Measurements from ENCODE around the gene AUTS2. TPM values are rescaled to one million over a fixed set of nuclear protein-coding genes. Genes with fewer than 3 reads are reported as not detected.

Gene AUTS2
- total and polyA plus RNA-seq, 4 donors: 4.9 to 24.4 (median 7.0) TPM

DNA sequence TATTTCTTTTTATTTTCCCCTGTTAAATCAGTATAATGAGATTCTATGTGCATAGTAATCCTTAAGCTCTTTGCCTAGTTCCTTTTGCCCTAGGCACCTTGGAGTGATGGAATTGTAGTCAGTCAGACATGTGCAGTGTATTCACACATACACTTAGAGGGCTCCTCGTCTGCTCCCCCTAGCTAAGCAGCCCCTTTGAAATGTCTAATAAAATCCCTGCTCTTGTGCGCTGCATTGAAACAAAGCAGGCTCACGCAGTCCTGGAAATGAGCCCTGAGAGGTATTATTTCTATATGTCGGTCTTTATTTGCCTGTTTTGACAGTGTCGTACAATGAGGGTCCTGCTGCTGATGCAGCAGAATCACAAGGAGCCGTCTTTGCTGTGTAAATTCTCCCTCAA lies 258.7 kb downstream of the AUTS2 start:
- H3K4me1 ChIP-seq (ENCODE audit: control insufficient read depth in 4 of 4, insufficient read depth in 4 of 4, low read length in 3 of 4): no peaks in the 10 kb centered on the region
- H3K4me3 ChIP-seq (ENCODE audit: low read depth in 1 of 3, low read length in 3 of 3): no peak overlapping the region
- H3K36me3 ChIP-seq (ENCODE audit: control insufficient read depth in 4 of 4, insufficient read depth in 3 of 4, low read depth in 1 of 4, low read length in 3 of 4): no peaks in the 10 kb centered on the region
- DNase-seq (ENCODE audit: low spot score): no peak
- H3K9me3 ChIP-seq (ENCODE audit: control insufficient read depth in 4 of 4, low read length in 3 of 4): no peaks in the 10 kb centered on the region
- H3K9ac ChIP-seq (ENCODE audit: low read depth in 1 of 2, low read length in 2 of 2): no peak overlapping the region
- peaks cover 0 to 4% (median 0%) of the 10 kb centered on the region in 4 donors for H3K27me3 ChIP-seq (ENCODE audit: control insufficient read depth in 4 of 4, insufficient read depth in 4 of 4, low read length in 3 of 4)
- TF ChIP-seq, protein P1, sequence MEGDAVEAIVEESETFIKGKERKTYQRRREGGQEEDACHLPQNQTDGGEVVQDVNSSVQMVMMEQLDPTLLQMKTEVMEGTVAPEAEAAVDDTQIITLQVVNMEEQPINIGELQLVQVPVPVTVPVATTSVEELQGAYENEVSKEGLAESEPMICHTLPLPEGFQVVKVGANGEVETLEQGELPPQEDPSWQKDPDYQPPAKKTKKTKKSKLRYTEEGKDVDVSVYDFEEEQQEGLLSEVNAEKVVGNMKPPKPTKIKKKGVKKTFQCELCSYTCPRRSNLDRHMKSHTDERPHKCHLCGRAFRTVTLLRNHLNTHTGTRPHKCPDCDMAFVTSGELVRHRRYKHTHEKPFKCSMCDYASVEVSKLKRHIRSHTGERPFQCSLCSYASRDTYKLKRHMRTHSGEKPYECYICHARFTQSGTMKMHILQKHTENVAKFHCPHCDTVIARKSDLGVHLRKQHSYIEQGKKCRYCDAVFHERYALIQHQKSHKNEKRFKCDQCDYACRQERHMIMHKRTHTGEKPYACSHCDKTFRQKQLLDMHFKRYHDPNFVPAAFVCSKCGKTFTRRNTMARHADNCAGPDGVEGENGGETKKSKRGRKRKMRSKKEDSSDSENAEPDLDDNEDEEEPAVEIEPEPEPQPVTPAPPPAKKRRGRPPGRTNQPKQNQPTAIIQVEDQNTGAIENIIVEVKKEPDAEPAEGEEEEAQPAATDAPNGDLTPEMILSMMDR (IDR thresholded peaks at IDR 0.05; ENCODE audit: low read depth, low read length, missing input control): no peak
- TF ChIP-seq, protein P2, sequence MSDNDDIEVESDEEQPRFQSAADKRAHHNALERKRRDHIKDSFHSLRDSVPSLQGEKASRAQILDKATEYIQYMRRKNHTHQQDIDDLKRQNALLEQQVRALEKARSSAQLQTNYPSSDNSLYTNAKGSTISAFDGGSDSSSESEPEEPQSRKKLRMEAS (IDR thresholded peaks at IDR 0.05): no peak
- TF ChIP-seq HNF4G (IDR thresholded peaks at IDR 0.05) (no peak), GABPA (IDR thresholded peaks at IDR 0.05 in 1 of 2, conservative IDR thresholded peaks at IDR 0.05 in 1 of 2) (no peak), TAF1 (conservative IDR thresholded peaks at IDR 0.05) (no peak), NR2F2 (IDR thresholded peaks at IDR 0.05) (no peak), FOXA1 (IDR thresholded peaks at IDR 0.05) (no peak)
- TF ChIP-seq, protein P3, sequence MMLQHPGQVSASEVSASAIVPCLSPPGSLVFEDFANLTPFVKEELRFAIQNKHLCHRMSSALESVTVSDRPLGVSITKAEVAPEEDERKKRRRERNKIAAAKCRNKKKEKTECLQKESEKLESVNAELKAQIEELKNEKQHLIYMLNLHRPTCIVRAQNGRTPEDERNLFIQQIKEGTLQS (IDR thresholded peaks at IDR 0.05): no peak
- H3K27ac ChIP-seq (ENCODE audit: low read depth in 1 of 2, low read length in 2 of 2): no peak overlapping the region
- 94% methylated on average over 6 of the region's 6 CpGs for WGBS

DNA sequence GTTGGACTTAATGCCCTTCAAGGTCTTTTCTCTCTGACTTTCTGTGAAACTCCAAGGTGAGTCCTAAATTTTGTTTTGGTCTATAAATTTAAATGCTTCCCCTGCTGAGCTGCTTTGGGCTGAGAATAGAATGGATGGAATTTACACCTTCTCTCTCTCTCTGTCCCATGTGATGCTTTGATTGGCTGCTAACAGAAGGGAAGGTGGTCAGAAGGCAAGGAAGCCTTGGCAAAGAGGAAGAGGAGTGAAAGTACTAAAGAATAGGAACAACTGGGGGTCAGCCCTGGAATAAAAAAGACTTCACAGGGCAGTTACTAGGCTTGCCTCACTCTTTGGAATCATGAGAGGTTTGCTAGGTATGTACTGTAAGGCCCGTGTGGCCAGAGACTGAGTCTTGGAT lies 260.2 kb downstream of the AUTS2 start:
- TF ChIP-seq, protein P4, sequence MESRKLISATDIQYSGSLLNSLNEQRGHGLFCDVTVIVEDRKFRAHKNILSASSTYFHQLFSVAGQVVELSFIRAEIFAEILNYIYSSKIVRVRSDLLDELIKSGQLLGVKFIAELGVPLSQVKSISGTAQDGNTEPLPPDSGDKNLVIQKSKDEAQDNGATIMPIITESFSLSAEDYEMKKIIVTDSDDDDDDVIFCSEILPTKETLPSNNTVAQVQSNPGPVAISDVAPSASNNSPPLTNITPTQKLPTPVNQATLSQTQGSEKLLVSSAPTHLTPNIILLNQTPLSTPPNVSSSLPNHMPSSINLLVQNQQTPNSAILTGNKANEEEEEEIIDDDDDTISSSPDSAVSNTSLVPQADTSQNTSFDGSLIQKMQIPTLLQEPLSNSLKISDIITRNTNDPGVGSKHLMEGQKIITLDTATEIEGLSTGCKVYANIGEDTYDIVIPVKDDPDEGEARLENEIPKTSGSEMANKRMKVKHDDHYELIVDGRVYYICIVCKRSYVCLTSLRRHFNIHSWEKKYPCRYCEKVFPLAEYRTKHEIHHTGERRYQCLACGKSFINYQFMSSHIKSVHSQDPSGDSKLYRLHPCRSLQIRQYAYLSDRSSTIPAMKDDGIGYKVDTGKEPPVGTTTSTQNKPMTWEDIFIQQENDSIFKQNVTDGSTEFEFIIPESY (IDR thresholded peaks at IDR 0.05): no peak
- TF ChIP-seq NR2F2 (IDR thresholded peaks at IDR 0.05): no peak
- TF ChIP-seq HNF4G (IDR thresholded peaks at IDR 0.05): no peak
- TF ChIP-seq TAF1 (conservative IDR thresholded peaks at IDR 0.05): no peak
- TF ChIP-seq RXRA (IDR thresholded peaks at IDR 0.05): no peak
- TF ChIP-seq, protein P2 (IDR thresholded peaks at IDR 0.05): no peak
- TF ChIP-seq FOXA1 (IDR thresholded peaks at IDR 0.05): no peak
- no peak for TF ChIP-seq SP1 (IDR thresholded peaks at IDR 0.05)
- TF ChIP-seq, protein P3 (IDR thresholded peaks at IDR 0.05): no peak
- no peak for TF ChIP-seq JUND (IDR thresholded peaks at IDR 0.05)
- TF ChIP-seq RAD21 (IDR thresholded peaks at IDR 0.05): no peak
- TF ChIP-seq YY1 (IDR thresholded peaks at IDR 0.05): no peak
- TF ChIP-seq, protein P5, sequence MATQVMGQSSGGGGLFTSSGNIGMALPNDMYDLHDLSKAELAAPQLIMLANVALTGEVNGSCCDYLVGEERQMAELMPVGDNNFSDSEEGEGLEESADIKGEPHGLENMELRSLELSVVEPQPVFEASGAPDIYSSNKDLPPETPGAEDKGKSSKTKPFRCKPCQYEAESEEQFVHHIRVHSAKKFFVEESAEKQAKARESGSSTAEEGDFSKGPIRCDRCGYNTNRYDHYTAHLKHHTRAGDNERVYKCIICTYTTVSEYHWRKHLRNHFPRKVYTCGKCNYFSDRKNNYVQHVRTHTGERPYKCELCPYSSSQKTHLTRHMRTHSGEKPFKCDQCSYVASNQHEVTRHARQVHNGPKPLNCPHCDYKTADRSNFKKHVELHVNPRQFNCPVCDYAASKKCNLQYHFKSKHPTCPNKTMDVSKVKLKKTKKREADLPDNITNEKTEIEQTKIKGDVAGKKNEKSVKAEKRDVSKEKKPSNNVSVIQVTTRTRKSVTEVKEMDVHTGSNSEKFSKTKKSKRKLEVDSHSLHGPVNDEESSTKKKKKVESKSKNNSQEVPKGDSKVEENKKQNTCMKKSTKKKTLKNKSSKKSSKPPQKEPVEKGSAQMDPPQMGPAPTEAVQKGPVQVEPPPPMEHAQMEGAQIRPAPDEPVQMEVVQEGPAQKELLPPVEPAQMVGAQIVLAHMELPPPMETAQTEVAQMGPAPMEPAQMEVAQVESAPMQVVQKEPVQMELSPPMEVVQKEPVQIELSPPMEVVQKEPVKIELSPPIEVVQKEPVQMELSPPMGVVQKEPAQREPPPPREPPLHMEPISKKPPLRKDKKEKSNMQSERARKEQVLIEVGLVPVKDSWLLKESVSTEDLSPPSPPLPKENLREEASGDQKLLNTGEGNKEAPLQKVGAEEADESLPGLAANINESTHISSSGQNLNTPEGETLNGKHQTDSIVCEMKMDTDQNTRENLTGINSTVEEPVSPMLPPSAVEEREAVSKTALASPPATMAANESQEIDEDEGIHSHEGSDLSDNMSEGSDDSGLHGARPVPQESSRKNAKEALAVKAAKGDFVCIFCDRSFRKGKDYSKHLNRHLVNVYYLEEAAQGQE (IDR thresholded peaks at IDR 0.05): no peak
- TF ChIP-seq HNF4A (conservative IDR thresholded peaks at IDR 0.05): no peak
- TF ChIP-seq, protein P1 (IDR thresholded peaks at IDR 0.05; ENCODE audit: low read depth, low read length, missing input control): no peak
- no peak for TF ChIP-seq GABPA (IDR thresholded peaks at IDR 0.05 in 1 of 2, conservative IDR thresholded peaks at IDR 0.05 in 1 of 2)
- Histone ChIP-seq H3K4me3 (ENCODE audit: low read depth in 1 of 3, low read length in 3 of 3) (no peak overlapping the region), H3K9ac (ENCODE audit: low read depth in 1 of 2, low read length in 2 of 2) (no peak overlapping the region), H3K27ac (ENCODE audit: low read depth in 1 of 2, low read length in 2 of 2) (no peak overlapping the region), H3K9me3 (ENCODE audit: control insufficient read depth in 4 of 4, low read length in 3 of 4) (no peaks in the 10 kb centered on the region), H3K36me3 (ENCODE audit: control insufficient read depth in 4 of 4, insufficient read depth in 3 of 4, low read depth in 1 of 4, low read length in 3 of 4) (no peaks in the 10 kb centered on the region), H3K27me3 (ENCODE audit: control insufficient read depth in 4 of 4, insufficient read depth in 4 of 4, low read length in 3 of 4) (peaks cover 0 to 4% (median 0%) of the 10 kb centered on the region in 4 donors), H3K4me1 (ENCODE audit: control insufficient read depth in 4 of 4, insufficient read depth in 4 of 4, low read length in 3 of 4) (no peaks in the 10 kb centered on the region)
- WGBS: 88% methylated on average over 1 of the region's 1 CpG
- DNase-seq (ENCODE audit: low spot score): no peak
